Activated CD4-positive, alpha-beta T cell treated with anti-CD3 and anti-CD28 coated beads, Interleukin-2, amount 50 U/mL, for 16 hours (primary cell): ENCODE data around the gene TNS3.
A peak's percentile ranks its signal among the peaks of the same experiment; 100 is the strongest.
"Not testable (repeated sequence)": the region's sequence is repeated elsewhere in the genome, so short reads cannot be mapped to it uniquely, and the experiment has no call there.

Experiments
- DNase-seq: peaks from one replicate; pipeline ENCODE4 v3.0.0-alpha.2; 2020

TNS3 gene

DNA sequence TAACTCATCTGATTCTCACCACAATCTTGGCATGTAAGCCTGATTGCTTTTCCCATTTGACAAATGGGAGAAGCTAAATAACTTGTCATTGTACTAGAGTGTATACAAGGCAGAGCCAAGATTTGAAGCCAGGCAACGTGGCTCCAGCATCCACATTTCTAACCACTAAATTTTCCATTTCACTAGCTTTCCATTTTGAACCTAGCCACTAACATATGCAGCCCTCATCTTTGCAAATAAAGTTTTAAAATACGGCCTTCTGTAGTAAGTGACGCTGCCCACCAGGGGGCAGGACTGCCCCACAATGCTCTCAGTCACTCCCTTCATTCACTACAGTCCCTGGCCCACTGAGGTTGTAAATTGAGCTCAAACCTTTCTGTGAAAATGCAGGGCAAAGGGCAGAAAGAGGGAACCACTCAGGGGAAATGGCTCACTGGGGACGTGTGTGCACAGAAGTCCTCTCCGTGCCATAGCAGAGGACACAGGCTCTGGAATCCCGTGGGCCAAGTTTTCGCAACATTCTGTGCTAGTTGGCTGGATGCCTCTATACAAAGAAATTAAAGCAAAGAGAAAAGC is 315.7 kb downstream of the TNS3 start:
- peak; percentile 42 for DNase-seq

DNA sequence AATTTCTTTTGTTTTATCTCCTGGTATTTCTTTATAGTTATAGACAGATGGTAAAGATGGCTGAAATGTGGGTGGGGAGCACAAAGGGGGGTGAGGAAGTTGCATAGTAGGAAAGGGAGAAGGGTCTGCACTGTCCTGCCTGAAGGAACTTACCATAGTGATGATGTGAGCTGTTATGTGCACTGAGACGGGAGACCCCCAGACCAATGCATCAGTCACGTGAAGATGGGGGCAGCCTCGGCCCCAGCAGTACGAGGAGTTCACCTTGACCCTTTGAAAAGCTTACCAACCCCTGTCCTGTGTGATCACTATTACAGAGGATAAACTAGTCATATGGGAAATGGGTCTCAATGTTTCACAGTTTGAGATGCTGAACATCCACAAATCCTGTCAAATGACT is 316.3 kb downstream of the TNS3 start:
- DNase-seq: no peak

DNA sequence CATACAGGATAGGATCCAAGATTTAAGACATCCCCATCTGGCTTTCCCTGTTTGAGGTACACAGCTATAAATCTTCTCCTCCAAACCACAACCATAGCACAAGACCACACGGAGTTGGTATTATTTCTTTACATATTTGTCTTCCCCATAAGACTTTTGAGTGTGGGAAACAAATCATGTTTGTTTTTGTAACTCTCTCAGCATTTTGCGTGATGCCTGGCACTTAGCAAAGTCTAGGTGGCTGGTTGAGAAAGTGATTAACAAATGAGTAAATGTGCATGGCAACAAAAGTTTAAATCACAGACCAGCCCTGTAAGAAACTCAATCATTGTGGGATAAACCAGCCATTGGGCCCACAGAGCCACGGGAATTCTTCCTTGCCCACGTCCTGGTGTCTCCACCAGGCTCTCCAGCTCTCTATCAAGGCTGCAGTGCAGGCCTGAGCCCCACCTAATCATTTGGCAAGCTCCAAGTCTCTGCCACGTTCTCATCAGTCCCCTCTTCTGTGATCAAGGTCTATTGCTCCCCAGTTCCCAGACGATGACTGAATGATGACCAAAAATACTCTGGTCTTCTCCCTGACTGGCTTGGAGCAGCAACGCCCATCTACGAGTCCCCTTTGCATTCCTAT is 317.8 kb downstream of the TNS3 start:
- no peak for DNase-seq

DNA sequence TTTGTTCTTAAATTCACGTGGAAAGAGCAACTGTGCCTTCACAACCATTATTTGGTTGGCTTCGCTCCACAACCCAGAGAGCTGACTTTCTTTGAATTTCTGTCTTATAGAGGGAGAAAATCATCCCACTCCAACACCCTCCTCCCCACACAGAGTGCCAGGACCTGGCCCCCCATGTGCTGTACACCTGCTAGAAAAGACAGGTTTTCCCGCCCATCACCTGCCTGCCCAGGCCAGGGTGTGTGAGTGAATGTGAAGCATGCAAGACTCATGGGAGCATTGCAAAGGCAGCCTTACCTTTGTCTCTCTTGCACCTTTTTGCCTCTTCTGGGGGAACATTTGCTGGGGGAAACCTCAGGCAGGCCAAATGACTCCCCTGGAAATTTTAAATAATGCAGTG is 319.0 kb downstream of the TNS3 start:
- no peak for DNase-seq

DNA sequence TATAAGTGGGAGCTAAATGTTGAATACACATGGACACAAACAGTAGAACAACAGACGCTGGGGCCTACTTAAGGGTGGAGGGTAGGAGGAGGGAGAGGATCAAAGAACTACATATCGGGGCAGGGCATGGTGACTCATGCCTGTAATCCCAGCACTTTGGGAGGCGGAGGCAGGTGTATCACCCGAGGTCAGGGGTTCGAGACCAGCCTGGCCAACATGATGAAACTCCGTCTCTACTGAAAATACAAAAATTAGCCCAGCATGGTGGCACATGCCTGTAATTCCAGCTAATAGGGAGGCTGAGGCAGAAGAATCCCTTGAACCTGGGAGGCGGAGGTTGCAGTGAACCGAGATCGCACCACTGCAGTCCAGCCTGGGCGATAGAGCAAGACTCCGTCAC is 319.8 kb downstream of the TNS3 start:
- DNase-seq: not testable (repeated sequence)

DNA sequence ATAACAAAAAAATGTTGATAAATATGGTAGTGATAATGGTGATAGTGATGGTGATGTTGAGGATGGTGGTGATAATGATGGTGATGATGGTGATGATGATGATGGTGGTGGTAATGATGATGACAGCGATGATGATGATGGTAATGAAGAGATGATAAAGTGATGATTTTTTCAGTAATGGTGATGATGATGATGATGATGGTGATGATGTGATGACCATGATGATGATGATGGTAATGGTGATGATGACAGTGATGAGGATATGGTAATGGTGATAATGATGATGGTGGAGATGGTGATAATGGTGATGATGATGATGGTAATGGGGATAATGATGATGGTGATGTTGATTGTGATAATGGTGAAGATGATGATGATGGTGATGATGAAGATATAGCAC is 321.6 kb downstream of the TNS3 start:
- DNase-seq: no peak

DNA sequence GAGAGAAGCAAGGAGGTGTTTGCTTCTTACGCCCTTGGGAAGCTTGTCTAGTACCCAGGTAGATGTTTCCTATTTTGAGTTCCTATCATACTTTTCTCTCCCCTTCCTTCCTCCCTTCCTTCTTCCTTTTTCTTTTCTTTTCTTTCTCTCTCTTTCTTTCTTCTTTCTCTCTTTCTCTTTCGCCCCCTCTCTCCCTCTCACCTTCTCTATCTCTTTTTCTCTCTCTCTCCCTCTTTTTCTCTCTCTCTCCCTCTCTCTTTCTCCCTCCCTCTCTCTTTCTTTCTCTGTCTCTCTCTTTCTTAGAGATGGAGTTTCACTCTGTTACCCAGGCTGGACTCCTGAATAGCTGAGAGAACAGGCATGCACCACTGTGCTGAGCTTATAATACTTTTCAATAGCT is 322.2 kb downstream of the TNS3 start:
- DNase-seq: no peak

DNA sequence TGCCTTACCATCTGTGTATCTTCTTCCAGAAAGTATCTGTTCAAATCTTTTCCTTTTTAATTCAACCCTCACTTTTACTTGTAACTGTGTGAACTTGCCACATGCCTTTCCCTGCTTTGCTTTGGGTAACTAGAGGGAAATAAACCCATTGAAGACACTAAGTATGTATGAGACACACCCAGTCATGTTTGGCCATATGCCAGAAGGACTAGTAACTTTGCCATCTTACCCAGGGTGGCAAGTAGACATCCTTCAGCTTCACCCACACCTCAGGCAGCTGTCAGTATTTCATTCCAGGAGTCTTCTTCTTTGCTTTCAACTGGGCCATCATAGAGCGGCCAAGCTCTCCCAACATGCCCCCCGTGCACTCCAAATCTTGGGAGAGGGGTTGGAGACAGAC is 323.1 kb downstream of the TNS3 start:
- no peak for DNase-seq

DNA sequence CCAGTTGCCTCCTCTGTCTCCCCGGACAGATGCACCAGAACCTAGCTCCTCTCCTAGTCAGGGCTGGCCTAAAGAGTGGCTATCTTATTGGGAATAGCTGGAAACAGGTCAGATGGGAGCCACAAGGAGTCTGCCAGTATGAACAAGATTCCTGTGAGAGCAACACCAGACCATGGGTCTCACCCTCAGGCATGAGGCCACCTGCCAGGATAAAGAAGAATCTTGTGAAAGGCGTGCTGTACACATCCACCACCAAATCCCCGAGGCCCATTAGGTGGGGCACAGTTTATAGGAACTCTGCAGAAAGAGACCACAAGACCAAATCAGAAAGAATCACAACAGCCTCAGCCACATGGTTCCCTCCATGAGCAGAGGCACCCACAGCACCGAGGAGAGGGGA is 325.9 kb downstream of the TNS3 start:
- no peak for DNase-seq

DNA sequence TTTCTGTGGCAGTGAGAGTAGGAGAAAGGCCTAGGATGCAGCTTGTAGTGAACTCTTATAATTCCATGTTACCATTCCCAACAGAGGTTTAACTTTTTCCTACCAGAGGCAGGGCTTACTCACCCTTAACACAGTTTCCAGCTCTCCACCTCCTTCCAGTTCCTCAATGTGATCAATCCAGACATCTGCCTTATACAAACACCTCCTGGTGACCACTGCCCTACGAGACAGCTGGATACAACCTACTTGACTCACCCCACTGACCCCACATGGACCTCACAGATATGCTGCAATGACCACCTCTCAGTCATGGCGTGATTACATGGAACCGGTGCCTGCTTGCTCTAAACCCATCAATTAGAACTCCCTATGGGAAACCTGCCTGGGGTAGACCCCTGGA is 326.5 kb downstream of the TNS3 start:
- no peak for DNase-seq

DNA sequence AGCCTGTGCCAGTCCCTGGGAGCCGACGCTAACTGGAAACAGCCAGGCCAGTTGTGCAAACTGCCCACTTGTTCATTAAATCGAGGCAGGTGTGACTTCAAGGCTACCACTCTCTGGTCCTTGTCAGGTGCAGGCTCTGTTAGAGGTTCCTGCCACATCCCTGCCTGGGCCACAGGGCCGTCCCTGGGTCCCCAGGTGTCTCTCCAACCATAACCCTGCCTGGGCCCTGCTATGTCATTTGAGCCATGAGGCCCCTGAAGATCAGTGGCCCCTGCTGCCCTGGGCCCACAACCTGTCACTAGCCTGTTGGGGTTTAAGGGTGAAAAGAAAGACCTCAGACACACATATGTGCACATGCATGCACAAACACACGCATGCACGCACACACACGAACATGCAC is 326.9 kb downstream of the TNS3 start:
- DNase-seq: no peak

DNA sequence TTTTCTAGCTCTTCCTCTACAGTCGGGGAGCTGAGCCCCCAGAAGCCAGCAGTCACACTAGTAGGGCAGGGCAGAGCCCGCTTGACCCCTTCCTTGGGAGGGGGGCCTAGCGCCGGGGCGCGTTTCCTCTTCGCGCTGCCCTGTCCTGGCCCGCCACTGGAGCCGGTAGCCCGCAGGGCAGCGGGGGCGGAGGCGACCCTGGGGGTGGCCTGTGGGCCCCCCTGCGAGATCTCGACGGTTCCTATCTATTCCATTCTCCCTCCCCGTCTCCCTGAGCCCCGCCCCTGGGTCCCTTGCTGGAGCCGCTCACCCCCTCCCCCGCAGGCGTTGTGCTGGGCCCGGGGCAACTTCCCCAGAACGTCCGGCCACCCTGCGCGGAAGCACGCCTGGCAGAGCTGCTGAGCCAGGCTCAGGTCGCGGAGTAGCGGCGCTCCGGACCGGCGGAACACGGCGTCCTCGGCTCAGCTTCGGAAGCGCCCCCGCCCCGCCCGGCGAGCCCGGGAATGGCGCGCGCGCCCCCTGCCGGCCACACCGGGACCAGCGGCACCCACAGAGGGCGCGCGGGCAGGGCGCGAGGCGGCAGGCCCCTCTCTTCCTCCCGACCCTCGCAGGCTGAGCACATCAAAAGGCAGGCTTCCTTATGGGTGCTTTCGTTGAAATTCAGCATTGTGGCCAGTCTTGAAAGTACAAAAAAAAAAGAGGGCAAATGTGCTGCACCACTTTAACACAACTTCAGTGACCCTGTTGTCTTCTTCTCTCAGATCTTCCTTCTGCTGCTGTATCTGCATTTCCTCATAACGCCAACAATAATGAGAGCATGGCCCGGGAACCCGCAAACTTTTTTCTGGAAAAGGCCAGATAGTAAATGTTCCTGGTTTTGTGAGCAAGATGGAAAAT is 327.6 kb downstream of the TNS3 start:
- DNase-seq: peak; percentile 30

DNA sequence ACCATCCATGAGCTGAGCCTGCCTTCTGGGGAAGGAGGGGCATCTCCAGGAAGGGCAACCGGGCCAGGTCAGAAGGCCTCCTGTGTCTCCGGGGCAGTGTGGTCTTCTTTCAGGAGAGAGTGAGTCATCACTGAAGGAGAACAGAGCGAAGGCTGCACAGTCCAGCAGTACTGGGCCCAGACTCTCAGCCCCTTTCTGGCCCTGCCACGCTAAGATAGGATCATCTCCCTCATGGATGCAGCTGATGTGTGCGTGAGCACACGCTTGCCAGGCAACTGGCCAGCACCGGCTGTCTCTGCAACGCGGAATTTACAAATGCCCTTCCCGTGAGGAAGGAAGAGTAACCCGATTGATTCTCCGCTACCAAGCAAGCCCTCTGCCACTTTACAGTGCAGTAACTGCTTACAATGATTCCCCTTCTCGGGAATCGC is 328.2 kb downstream of the TNS3 start:
- no peak for DNase-seq

DNA sequence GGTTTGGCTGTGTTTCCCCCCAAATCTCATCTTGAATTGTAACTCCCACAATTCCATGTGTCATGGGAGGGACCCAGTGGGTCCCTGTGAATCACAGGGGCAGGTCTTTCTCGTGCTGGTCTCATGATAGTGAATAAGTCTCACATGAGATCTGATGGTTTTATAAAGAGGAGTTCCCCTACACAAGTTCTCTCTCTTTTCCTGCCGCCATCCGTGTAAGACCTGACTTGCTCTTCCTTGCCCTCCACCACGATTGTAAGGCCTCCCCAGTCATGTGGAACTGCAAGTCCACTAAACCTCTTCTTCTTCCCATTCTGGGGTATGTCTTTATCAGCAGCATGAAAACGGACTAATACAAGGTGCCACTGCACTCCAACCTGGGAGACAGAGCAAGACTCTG is 329.2 kb downstream of the TNS3 start:
- DNase-seq: no peak

DNA sequence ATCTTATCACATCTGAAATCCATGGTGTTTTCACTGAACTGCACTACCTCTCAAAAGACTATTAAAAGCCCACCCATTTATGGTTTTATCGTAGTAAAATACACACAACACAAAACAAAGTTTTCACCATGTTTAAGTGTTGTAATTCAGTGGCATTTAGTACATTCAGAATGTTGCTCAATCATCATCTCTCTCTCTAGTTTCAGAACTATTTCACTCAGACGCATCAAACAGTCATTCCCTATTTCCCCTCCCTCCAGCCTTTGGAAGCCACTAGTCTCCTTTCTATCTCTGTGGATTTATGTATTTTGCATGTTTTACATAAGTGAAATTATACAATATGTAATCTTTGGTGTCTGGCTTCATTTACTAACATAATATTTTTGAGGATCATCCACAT is 332.6 kb downstream of the TNS3 start:
- no peak for DNase-seq

DNA sequence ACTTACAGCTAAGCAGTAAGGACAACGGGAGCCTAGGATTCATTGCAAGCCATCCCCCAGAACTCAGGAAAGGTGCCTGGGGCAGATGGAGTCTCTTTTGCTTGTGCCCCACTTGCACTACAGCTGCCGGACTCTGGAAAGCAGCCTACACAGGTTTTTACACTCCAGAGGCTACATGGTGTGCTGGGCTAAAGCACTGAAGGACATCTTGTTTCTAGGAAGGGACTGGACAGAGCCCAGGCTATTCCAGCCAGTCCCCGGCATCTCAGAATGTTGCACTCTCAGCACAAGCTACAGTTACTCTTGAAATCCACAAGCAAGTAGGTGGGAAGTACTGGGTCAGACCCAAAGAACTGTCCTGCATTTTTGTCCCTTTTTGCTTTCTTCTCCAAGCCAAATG is 333.1 kb downstream of the TNS3 start:
- DNase-seq: no peak

DNA sequence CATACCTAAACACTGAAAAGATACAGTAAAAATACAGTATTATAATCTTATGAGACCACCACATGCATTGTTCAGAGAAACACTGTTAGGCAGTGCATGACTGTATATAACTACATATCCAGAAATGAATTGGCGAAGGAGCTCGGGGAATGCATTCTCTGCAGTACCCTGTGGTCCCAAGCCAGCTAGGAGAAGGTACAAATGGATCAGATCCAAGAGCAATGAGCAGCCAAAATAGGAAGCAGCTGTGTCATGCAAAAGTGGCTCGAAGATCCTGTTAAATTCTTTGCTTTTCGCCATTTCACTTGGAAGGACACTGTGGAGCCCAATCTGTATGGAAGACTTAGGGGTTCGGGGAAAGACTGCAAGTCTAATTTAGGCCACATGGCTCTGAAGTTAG is 334.8 kb downstream of the TNS3 start:
- DNase-seq: no peak

DNA sequence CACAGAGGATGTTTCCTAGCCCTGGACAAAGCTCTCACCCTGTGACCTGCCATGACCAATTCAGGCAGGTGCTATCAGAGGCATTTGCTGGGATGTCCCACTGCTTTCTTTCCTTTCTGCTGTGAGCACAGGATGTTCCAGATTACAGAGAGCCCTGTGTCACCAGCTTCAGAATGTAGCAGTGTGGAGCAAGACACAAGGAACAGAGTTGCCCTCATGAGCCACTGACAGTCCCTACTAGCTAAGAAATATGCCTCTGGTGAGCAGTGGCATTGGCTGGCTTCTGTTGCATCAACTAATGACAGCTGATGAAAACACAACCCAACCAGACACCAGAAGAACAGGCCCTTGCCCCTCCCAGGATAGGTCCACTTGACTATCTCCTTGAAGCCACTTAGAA is 337.2 kb downstream of the TNS3 start:
- no peak for DNase-seq

DNA sequence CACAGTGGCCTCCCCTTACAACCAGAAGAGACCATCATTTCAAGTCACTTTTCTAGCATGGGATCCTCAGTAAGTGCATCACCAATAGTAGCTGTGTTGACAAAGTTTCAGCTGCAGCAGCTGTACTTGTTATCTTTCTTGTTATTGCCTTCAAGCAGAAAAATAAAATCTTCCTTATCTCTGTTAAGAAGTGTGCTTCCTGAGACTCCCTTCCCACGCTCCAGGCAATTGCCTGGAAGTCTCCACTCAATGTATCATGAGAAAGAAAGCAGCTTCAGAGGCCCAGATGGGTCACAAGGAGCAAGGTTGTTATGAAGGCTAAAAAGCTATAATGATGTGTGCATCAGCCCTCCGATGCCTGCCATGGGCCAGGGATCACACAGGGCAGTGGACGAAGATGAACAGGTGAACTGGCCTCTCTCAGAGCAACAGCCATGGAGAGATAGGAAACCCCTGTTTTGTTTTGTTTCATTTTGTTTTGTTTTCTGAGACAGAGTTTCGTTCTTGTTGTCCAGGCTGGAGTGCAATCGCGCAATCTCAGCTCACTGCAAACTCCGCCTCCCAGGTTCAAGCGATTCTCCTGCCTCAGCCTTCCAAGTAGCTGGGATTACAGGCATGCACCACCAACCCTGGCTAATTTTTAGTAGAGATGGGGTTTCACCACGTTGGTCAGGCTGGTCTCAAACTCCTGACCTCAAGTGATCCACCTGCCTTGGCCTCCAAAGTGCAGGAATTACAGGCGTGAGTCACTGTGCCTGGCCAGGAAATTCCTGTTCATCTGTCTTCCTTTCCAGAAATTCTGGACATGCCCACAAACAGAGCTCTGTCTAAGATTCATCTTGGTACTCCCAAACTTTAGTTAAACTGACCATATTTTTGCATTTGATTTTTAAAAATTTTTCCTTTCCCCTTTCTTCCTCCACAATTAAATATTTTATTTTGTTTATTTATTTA is 340.5 kb downstream of the TNS3 start:
- no peak for DNase-seq

DNA sequence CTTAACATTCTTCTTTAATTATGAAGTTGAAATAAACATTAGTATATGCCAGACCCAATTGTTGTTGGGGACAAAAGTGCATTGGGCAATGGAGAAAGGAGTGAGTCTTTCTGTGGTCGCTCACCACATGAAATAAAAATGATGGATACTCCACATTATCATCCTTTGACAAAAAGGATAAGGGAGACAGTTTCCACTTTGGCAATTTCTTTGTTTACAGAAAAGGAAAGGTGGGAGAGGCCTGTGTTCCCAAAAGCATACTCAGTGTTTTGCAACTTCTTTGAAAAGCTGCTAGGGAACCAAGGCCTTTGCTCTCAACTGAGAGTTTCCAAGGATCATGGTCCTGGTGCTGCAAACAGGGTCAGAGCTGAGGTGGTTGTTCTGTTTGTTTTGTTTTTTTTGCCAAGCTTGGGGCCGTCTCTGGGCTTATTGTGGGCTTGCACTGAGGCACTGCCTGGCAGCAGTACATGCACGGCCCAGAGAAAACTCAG is 341.9 kb downstream of the TNS3 start:
- no peak for DNase-seq

DNA sequence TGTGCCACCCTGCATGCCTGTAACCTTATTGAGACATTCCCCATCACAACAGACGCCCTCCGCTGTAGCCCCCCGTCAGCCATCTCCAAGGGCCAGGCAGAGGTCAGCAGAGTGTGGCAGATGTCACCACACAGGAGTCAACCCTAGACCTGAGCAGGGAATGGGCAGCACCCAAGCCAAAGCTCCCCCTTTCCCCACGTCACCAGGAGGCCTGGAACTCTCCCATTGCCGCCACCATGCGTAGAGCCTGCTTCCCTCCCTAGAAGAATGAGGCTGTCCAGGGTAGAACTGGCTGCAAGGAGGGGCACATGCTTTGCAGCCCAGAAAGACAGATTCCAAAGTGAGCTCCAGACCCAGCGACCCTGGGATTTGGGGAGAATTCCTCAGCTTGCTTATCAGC is 342.9 kb downstream of the TNS3 start:
- DNase-seq: no peak

DNA sequence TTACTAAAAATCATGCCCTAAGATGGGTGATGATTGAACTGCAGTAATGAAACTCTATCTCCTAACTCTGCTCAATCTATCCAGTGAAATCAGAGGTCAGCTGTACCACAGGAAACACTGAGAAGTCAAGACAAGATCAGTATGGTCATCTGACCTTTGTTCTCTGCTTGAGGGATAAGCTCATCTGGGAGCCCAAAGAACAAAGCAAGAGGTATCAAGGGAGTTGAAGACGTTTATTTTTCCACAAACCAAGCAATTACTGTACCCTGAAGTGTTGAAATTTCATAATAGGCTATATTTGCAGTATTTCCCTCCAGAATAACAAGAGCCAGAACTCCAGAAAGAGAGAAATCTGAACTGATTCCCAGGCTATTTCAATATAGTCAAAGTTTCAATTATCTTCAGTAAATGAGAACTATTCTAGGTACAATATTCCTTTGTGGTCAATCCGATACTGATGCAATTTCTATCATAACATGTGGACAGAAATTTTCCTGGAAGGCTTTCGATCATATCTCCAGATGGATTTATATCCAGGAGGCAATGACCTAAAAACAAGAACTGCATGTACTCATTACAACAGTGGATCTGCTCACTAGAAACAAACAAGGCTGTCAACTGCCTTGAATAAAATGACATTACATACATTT is 345.3 kb downstream of the TNS3 start:
- DNase-seq: no peak
